HG02870 (cell line): ENCODE data around the gene COMMD7.
"Not testable (repeated sequence)": the region's sequence is repeated elsewhere in the genome, so short reads cannot be mapped to it uniquely, and the experiment has no call there.

ENCODE experiments used
- ATAC-seq: cut with Tn5 transposase; IDR thresholded peaks from one replicate; pipeline ENCODE4 v1.9.1; 2021; ENCODE audit warnings: mild to moderate bottlenecking, moderate library complexity; ENCODE audit not compliant: unreplicated experiment

Gene COMMD7

GRCh38 chr20:32765230-32765875, 22.1 kb upstream of the COMMD7 start:
- not testable (repeated sequence) for ATAC-seq

- no peak for ATAC-seq
Measured at GRCh38 chr20:32764005-32764960, 21.0 kb upstream of the COMMD7 start.

- no peak for ATAC-seq
Measured at GRCh38 chr20:32763202-32764004, 20.1 kb upstream of the COMMD7 start.

GRCh38 chr20:32762754-32763201, 19.5 kb upstream of the COMMD7 start:
- peak; percentile 25 for ATAC-seq

- ATAC-seq: peak; percentile 54
Measured at GRCh38 chr20:32761831-32762753, 18.8 kb upstream of the COMMD7 start, which contains the start of gene DNMT3B. DNMT3B (plus strand) TSS chr20:32762385; CDS start chr20:32780324, 17,939 bp downstream.

GRCh38 chr20:32761417-32761830, 18.2 kb upstream of the COMMD7 start:
- ATAC-seq: no peak

- ATAC-seq: no peak
Measured at GRCh38 chr20:32756156-32756555, 12.9 kb upstream of the COMMD7 start.

- no peak for ATAC-seq
Measured at GRCh38 chr20:32753731-32754130, 10.5 kb upstream of the COMMD7 start.

DNA sequence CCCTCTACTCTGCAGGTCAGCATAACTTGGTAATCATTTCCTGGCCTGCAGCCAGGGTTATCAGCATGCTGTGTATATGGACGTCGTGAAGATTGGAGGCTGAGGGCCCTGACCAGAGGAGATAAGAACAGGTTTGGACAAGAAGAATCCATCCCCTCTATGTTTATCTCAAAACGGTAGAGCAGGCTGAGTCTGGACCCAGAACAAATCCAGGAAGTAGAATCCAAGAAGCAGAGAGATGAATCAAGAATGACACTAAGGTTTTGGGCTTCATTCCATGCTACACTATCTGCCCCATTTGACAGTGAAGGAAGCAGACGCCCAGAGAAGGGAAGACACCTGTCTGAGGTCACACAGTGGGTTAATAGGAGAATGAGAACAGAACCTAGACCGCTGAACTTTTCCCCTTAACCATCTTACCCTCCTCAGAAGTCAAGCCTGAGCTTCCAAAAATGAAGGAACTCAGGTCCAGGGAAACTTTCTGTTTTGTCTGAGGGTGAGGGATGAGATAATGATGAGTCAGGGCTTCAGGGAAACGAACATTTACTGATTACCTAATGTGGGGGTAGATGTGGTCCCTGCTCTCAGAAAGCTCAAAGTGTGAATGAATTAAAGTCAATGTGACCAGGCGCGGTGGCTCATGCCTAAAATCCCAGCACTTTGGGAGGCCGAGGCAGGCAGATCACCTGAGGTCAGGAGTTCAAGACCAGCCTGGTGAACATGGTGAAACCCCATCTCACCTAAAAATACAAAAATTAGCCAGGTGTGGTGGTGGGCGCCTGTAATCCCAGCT, 9.4 kb upstream of the COMMD7 start:
- ATAC-seq: no peak

- no peak for ATAC-seq
Measured at GRCh38 chr20:32751702-32752457, 8.6 kb upstream of the COMMD7 start.

DNA sequence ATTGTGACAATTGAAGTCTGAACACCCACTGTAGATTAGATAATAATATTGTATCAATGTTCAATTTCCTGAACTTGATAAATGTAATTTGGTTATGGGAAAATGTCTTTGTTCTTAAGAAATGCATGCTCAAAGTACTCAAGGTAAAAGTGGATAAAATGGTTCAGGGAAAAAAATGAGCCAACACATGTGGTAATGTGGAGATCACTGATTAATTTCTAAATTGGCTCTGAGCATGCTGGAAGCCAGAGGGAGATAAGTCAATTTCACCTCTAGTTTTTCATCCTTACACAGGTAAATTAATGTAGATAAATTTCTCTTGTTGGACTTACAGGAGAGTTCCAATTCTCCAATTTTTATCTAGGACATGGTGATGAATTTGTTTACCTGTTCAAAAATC, 8.0 kb upstream of the COMMD7 start:
- no peak for ATAC-seq

DNA sequence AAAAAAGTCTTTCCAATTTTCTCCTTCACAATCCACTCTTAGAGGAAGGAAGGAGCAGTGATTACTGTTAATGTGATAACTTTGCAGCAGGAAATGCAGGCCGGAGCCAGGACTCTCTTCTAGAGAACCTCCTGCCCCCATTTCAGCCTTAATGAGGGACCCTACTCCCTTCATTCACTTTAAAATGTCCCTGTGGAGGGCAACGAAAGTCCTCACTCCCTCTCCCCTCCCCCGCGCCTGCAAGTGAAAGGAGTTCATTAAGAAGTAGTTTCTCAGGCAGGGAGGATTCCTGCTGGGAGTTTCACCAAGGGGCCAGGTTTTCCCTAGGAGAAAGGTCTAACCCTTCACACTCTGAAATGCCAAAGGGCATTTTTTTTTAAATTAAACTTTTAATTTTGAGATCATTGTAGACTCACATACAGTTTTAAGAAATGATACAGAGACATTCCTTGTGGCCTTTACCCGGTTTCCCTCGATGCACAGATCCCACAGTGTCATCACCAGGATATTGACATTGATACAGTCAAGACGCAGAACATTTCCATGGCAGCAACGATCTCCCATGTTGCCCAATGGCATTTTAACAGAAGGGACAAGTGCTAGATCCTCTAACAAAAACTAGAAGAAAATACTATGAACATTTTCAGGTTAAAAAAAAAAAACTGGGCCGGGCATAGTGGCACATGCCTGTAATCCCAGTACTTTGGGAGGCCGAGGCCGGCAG, 6.8 kb upstream of the COMMD7 start:
- ATAC-seq: no peak

GRCh38 chr20:32742322-32743236, 688 bp downstream of the COMMD7 start:
- ATAC-seq: no peak

DNA sequence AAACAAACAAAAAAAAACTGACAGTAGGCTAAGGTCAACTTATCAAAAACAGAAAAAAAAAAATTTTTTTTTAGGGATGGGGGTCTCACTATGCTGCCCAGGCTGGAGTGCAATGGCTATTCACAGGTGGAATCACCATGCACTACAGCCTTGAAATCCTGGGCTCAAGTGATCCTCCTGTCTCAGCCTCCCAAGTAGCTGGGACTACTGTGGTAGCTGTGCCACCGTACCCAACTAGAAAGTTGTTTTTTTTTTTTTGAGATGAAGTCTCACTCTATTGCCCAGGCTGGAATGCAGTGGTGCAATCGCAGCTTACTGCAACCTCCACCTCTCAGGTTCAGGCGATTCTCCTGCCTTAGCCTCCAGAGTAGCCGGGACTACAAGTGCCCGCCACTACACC, 2.1 kb downstream of the COMMD7 start:
- no peak for ATAC-seq

GRCh38 chr20:32737371-32738223, 5.7 kb downstream of the COMMD7 start:
- ATAC-seq: no peak

- ATAC-seq: no peak
Measured at GRCh38 chr20:32731882-32732266, 11.4 kb downstream of the COMMD7 start.
